HFF-Myc (cell line): Measurements from ENCODE around the gene ZNF710.

Experiments
- DNase-seq: peaks from one replicate; pipeline ENCODE4 v3.0.0-alpha.2; 2011; ENCODE audit warnings: low read depth; ENCODE audit errors: extremely low read depth
- H3K4me3 ChIP-seq: replicated peaks from 2 replicates; pipeline ENCODE4 v1.5.1; 2011; ENCODE audit warnings: low read depth, mild to moderate bottlenecking, control low read depth, low read length
- TF ChIP-seq, protein P1 (sequence below): IDR thresholded peaks from 2 replicates; pipeline ENCODE4 v1.5.1; 2012; ENCODE audit warnings: mild to moderate bottlenecking, low read depth, low read length, control low read depth; ENCODE audit errors: missing control alignments

The ZNF710 gene

DNA sequence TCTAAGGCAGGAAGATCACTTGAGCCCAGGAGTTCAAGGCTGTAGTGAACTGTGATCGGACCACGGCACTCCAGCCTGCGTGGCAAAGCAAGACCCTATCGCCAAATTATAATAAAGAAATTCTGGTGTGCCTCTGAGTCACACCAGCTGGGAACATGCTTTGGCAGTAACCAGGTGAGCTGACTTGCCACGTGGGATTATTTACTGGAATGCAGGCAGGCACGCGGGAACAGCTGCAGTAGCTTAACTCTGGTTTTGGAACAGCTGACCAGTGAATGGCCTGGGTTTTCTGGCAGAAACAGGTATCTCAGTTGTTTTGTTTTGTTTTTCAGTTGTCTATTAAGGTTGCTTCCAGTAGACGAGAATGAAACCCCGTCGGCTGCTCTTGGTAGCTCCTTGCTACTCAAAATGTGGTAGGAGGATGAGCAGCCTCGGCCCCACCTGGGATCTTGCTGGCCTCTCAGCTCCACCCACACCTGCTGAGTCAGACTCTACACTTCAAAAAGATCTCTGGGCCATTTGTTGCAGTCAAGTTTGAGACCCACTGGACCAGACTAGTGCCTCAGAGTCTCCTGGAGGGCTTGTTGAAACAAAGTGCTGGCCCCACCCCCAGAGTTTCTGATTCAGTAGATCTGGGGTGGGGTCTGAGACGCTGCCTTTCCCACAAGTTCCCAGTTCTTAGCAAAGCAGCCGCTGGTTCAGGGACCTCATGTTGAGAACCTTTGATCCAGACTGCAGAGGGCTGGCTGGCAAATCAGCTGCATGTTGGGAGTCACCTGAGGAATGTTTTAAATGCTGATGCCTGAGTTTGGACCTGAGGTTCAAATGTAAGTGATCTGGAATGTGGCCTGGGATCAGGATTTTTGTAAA is 74.5 kb downstream of the ZNF710 start:
- no peak for DNase-seq
- H3K4me3 ChIP-seq: no peak overlapping the region
- TF ChIP-seq, protein P1, sequence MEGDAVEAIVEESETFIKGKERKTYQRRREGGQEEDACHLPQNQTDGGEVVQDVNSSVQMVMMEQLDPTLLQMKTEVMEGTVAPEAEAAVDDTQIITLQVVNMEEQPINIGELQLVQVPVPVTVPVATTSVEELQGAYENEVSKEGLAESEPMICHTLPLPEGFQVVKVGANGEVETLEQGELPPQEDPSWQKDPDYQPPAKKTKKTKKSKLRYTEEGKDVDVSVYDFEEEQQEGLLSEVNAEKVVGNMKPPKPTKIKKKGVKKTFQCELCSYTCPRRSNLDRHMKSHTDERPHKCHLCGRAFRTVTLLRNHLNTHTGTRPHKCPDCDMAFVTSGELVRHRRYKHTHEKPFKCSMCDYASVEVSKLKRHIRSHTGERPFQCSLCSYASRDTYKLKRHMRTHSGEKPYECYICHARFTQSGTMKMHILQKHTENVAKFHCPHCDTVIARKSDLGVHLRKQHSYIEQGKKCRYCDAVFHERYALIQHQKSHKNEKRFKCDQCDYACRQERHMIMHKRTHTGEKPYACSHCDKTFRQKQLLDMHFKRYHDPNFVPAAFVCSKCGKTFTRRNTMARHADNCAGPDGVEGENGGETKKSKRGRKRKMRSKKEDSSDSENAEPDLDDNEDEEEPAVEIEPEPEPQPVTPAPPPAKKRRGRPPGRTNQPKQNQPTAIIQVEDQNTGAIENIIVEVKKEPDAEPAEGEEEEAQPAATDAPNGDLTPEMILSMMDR: no peak

GRCh38 chr15:90076716-90077115 is 75.6 kb downstream of the ZNF710 start:
- no peak overlapping the region for H3K4me3 ChIP-seq
- DNase-seq: no peak
- TF ChIP-seq, protein P1: no peak

DNA sequence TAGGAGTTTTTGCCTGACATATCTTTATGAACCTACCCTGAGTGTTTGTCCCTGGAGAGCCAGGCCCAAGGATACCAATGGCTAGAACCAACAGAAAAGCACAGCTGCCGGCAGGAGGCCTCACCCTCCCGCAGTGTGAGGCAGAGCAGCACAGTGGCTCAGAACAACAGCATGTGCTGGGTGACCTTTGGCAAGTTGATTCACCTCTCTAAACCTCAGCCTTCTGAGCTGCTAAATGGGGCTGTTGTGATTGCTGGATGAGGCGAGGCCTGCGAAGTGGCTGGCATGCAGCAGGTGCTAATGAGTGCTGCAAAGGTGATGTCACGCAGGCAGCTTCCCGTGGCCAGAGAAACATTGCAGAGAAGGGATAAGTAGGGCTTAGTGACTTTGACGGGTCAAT is 77.8 kb downstream of the ZNF710 start:
- no peak for DNase-seq
- H3K4me3 ChIP-seq: no peak overlapping the region
- TF ChIP-seq, protein P1: no peak

DNA sequence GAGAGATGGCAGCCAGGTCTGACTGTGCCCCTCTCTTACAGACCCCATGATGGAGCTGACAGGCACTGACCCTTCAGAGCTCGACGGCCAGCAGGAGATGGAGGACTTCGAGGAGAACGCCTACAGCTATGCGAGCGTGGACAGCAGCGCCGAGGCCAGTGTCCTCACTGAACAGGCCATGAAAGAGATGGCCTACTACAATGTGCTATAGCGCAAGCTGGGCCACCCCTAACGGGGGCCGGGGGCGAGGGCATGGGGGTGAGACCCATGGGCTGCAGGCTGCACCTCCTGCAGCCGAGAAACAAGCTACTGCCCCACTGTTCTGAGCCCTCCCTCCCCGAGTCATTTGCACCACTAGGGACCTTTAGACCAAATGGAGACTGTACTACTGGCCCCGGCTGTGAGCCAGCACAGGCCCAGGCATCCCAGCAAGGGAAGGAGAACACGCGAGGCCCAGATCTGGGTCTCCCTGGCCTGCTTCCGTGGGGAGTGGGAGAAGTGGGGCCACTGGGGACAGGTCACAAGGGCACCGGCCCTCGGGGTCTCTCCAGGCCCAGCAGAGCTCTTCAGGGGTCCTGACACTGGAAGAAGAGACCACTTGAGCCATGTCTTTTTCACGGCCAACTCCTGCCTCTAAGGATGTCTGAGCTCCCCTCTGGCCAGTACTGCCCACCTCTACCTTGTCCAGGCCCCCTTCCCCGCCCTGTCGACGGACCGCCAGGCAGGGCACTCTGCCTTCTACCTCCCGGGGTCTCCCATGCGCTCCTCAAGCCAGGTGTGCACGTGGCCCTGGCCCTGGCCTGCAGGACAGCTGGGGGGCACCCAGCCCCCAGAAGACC is 78.7 kb downstream of the ZNF710 start:
- no peak for DNase-seq
- TF ChIP-seq, protein P1: no peak
- no peak overlapping the region for H3K4me3 ChIP-seq

DNA sequence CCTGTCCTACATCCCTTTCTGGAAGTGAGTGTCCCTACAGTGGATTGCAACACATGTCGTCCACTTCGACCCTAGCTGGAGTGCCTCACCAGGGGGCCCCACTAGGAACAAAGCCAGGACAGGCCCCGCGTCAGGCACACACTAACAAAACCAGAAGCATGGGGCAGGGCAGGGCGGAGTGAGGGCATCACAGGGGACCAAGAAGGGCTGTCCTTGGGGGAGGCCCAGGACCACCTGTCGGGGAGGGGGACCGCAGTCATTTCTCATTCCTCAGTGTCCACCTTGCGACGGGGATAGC is 79.3 kb downstream of the ZNF710 start:
- DNase-seq: no peak
- TF ChIP-seq, protein P1: no peak
- H3K4me3 ChIP-seq: no peak overlapping the region

GRCh38 chr15:90080818-90081393 is 79.8 kb downstream of the ZNF710 start:
- no peak for DNase-seq
- H3K4me3 ChIP-seq: no peak overlapping the region
- TF ChIP-seq, protein P1: no peak
